ENCODE data around the gene PPP2R5B.
"Not testable (repeated sequence)": the region's sequence is repeated elsewhere in the genome, so short reads cannot be mapped to it uniquely, and the experiment has no call there.

The PPP2R5B gene

DNA sequence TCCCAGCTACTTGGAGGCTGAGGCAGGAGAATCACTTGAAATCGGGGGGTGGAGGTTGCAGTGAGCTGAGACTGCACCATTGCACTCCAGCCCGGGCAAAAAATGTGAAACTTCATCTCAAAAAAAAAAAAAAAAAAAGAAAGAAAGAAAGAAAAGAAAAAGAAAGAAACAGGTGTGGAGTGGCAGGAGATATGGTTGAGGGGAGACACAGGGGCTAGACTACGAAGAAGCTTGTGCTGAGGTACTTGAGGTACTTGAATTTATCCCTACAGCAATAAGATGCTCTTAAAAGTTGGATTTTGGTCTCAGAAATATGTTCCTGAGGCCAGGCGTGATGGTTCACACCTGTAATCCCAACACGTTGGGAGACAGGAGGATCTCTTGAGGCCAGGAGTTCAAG is 49.6 kb downstream of the PPP2R5B start:
- no peak for DNase-seq (ENCODE audit: low read depth in 2 of 2)

DNA sequence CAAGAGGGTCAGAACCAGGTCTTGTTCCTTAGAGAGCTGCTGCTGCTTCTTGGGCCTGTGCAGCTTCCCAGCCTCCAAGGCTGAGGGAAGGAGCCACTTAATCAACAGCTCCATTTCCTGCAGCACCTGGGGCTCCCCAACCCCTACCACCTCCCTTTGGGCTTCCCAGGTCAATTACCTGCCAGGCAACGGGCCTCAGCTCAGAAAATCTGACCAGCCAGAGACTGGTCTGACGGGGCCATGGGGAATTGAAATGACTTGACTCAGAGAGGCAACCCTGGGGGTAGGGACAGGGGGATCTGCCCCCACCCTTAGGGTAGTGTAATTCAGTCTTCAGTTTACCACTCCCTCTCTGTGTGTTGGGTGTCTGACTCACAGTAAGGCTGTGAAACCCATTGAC is 52.2 kb downstream of the PPP2R5B start:
- no peak for DNase-seq (ENCODE audit: low read depth in 2 of 2)

DNA sequence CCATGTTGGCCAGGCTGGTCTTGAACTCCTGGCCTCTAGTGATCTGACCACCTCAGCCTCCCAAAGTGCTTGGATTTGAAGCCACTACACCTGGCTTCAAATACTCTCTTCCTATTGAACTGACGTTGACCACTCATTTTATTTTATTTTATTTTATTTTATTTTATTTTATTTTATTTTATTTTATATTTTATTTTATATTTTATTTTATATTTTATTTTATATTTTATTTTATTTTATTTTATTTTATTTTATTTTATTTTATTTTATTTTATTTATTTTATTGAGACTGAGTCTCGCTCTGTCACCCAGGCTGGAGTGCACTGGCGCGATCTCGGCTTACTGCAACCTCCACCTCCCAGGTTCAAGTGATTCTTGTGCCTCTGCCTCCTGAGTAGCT is 58.9 kb downstream of the PPP2R5B start:
- not testable (repeated sequence) for DNase-seq (ENCODE audit: low read depth in 2 of 2)

All from stimulated activated CD4-positive, alpha-beta T cell treated with anti-CD3 and anti-CD28 coated beads, Interleukin-1b, Interleukin-23, amount 100 ng/mL, for 4 hours (primary cell).